Stimulated activated effector memory CD8-positive, alpha-beta T cell treated with anti-CD3 and anti-CD28 coated beads, Interleukin-12 subunit alpha, Interleukin-12 subunit beta, amount 100 ng/mL, for 72 hours (primary cell): ENCODE data around the gene TUBGCP6.
A peak's percentile ranks its signal among the peaks of the same experiment; 100 is the strongest.

Source experiments
- ATAC-seq: fragments of 150-1000 bp; cut with Tn5 transposase; 2 replicates; pipeline ENCODE4 v1.10.0; 2021
- DNase-seq, 2 donors: peaks; one replicate each; pipeline ENCODE4 v3.0.0; 2021 to 2022; ENCODE audit warnings: low spot score in 2 of 2
- H3K27ac Mint-ChIP-seq: one replicate; pipeline ENCODE4 v1.8.0; 2022; ENCODE audit warnings: mild to moderate bottlenecking, mixed read lengths
- H3K36me3 Mint-ChIP-seq: one replicate; pipeline ENCODE4 v1.8.0; 2022; ENCODE audit warnings: mild to moderate bottlenecking, mixed read lengths
- H3K4me1 Mint-ChIP-seq: one replicate; pipeline ENCODE4 v1.8.0; 2022; ENCODE audit warnings: mixed read lengths
- H3K4me3 Mint-ChIP-seq: one replicate; pipeline ENCODE4 v1.8.0; 2022; ENCODE audit warnings: mild to moderate bottlenecking, mixed read lengths
- H3K9me3 Mint-ChIP-seq: one replicate; pipeline ENCODE4 v1.8.0; 2022; ENCODE audit warnings: mixed read lengths

TUBGCP6 gene

DNA sequence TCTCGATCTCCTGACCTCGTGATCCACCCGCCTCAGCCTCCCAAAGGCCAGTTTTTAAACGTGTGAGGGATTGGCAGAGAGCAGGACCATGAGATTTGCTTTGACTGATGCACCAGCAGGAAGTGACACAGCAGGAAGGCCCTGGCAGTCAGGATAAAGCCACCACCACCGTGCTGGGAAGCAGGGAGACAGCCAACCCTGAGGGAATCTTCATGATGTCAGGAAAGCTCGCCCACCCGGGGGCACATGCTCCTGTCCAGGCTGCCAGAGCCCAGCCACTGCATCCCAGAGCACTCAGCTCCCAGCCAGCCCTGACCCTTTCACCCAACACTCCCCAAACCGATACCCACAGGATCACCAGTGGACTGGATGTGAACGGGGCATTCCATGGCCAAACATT, 6.1 kb downstream of the TUBGCP6 start:
- Mint-ChIP-seq H3K4me1 (peaks cover 40% of the 10 kb centered on the region), H3K9me3 (no peaks in the 10 kb centered on the region)
- ATAC-seq, result no peak

DNA sequence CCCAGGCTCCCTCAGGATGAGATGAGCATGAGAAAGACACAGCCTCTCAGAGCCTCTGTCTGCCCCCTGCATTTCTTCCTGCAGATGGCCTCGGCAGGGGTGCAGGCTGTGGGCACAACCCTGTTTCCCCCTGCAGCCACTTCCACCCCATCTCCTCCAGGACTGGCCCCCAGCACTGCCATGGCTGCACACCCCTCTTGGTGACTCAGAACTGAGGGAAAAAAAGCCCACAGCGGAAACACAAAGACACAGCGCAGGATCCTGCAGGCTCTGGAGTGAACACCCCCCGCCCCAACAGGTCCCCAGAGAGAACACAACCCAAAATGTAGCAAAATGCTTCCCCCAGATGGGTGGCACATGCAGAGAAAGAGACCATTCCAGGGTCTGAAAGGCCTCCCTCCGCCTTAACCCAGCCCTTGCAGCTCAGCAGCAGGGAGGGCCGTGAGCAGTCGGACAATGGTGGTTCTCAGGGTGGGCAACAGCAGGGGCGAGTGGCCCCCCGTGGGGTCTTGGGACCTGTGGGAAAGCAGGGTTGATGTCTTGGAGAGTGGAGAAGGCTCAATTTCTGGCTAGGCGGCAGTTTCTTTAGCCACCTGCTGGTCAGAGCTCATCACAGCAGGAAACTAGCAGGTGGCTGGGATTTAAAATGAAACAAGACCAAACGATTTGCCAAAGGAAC, 8.0 kb downstream of the TUBGCP6 start:
- DNase-seq (no peak), ATAC-seq (no peak)
- H3K27ac Mint-ChIP-seq, result peak overlapping the region; percentile 58
- peaks cover 79% of the 10 kb centered on the region for H3K36me3 Mint-ChIP-seq
- no peaks in the 10 kb centered on the region for H3K9me3 Mint-ChIP-seq
- H3K4me3 Mint-ChIP-seq, result no peak overlapping the region
- H3K4me1 Mint-ChIP-seq, result peaks cover 44% of the 10 kb centered on the region

More for the DNA sequence above, 6.1 kb downstream of the TUBGCP6 start:
- DNase-seq, result no peak
- H3K4me3 Mint-ChIP-seq, result no peak overlapping the region
- peaks cover 71% of the 10 kb centered on the region for H3K36me3 Mint-ChIP-seq
- no peak overlapping the region for H3K27ac Mint-ChIP-seq

DNA sequence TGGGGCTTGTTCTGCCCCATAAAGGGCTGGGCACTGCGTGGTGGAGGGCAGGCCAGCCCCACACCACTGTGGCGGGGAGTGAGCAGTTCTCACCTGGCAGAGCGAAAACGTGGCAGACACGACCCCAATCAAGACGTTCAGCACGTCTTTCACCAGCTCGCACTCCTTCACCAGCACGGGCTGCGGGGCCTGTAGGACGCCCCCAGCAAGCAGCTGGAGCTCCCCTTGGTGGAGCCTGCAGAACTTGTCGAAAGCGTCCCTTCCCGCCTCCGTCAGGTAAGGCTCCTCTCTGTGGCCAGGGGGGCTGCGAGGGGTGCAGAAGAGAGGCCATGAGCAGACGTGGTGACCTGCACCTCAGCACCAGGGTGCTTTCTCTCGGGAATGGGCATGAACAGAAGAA, 11.6 kb downstream of the TUBGCP6 start:
- H3K4me3 Mint-ChIP-seq, result no peak overlapping the region
- H3K27ac Mint-ChIP-seq, result no peak overlapping the region
- H3K4me1 Mint-ChIP-seq, result peaks cover 51% of the 10 kb centered on the region
- DNase-seq, result no peak
- no peaks in the 10 kb centered on the region for H3K9me3 Mint-ChIP-seq
- H3K36me3 Mint-ChIP-seq, result peaks cover 85% of the 10 kb centered on the region
- ATAC-seq, result no peak

DNA sequence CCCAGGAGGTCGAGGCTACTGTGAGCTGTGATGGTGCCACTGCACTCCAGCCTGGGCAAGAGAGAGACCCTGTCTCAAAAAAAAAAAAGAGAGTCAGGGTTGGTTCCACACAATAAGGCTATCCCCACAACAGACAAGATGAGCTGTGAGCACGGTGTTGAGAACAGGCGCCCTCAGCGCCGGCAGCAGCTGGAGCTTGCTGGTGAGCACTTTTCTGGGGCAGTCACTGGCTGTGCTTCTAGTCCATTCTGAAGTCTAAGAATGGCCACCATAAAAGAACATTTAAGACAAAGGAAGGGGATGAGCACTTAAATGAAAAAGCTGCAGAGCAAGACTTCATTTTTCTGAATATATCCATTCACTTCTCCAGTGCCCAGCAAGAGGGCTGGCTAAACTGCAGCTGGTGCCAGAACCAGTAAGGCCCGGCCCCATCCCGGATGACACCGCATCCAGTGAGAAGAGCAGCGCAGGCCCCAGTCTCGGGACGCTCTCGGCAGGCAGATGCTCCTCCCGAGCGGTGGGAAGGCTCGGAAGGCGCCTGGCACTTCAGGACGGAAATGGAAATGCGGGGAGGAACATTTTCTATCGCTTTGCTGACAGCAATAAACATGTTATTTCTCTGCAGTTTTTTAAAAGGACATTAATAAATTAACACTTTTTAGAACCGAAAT, 12.2 kb downstream of the TUBGCP6 start:
- Mint-ChIP-seq H3K4me1 (peaks cover 45% of the 10 kb centered on the region), H3K36me3 (peaks cover 80% of the 10 kb centered on the region), H3K9me3 (no peaks in the 10 kb centered on the region), H3K4me3 (no peak overlapping the region), H3K27ac (peak overlapping the region; percentile 33)
- ATAC-seq (no peak), DNase-seq (no peak)

DNA sequence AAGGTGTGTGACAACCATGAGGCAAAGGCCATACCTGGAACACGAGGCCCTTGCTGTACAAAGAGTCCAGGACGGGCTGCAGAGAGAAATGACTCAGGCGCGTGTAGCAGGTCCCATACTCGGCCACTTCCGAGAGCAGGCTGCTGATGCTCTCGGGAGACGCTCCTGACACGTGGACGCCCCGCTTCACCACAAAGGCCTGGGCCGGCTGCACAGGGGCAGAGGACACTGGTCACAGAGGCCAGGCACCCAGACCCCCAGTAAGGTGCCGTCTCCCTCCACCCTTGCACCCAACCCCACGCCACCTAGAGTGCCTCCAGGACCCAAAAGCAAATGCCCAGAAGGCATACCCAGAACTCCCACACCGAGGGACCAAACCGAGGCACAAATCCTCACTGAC, 15.5 kb downstream of the TUBGCP6 start:
- H3K36me3 Mint-ChIP-seq, result peaks cover 68% of the 10 kb centered on the region
- H3K9me3 Mint-ChIP-seq, result no peaks in the 10 kb centered on the region
- peak overlapping the region; percentile 85 for H3K27ac Mint-ChIP-seq
- H3K4me3 Mint-ChIP-seq, result no peak overlapping the region
- H3K4me1 Mint-ChIP-seq, result peaks cover 27% of the 10 kb centered on the region
- ATAC-seq (no peak), DNase-seq (no peak)

DNA sequence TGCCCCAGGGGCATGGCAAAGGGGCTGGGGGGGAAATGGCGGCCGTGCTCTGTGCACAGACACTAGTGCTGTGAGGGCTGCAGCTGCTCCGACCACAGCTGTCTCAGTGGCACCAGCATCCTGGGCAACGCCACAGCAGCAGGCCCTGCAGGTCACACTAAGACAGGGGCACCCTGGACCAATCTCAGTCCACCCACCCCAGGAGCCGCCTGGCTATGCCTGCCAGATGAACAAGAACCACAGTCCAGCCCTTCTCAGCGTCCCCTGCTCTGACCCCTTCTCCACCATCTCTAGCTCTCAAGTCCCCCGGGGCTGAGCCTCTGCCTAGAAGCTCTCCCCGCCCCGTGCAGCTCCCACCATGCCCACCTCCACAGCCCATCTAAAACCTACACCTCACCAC, 16.5 kb downstream of the TUBGCP6 start:
- Mint-ChIP-seq H3K36me3 (peaks cover 69% of the 10 kb centered on the region), H3K4me3 (no peak overlapping the region), H3K4me1 (peaks cover 17% of the 10 kb centered on the region), H3K27ac (peak overlapping the region; percentile 85), H3K9me3 (no peaks in the 10 kb centered on the region)
- ATAC-seq (peak; percentile 8), DNase-seq (no peak)

DNA sequence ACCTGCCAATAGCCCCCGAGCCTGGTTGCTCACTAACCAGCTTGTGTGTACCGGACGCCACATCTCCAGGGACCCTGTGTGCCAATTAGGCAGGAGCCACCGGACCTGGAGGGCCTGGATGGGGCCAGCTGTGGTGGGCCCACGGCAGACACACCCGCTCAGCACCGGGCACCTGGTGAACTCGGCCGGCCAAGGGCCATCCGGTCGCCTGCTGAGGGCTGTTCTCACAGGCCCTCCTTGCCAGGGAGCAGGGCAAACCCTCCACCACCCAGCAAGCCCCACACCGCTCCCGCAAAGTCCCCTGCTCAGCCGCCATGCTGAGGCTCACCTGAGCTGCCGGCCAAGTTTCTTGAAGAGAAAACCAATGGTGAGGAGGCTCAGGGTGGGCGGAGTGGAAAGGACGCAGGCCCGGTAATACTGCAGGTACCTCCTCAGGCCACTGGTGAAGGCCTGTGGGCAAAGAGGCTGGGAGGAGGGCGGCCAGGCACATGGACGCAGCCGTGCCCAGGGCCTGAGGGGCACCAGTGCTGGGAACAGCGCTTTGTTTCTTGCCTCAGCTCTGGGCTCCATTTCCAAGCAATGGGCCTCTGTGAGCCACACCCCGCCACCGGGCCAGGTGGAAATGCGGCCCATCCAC, 17.1 kb downstream of the TUBGCP6 start:
- DNase-seq (no peak), ATAC-seq (no peak)
- Mint-ChIP-seq H3K27ac (no peak overlapping the region), H3K4me3 (no peak overlapping the region), H3K9me3 (no peaks in the 10 kb centered on the region), H3K36me3 (peaks cover 69% of the 10 kb centered on the region), H3K4me1 (peaks cover 16% of the 10 kb centered on the region)

DNA sequence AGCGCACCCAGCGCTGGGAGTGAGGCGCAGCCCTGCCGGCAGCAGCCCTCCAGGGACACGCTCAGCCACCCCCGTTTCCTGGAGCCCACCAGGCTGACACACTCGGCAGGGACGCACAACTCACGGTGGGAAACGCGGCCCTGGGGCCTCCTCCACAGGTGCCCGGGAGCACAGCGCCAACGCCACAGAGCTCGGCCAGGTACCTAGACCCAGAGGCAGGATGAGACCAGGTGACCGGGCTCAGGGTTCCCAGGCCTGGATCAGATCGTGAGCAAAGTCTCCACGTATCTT, 18.0 kb downstream of the TUBGCP6 start:
- Mint-ChIP-seq H3K36me3 (peaks cover 69% of the 10 kb centered on the region), H3K27ac (no peak overlapping the region), H3K4me3 (no peak overlapping the region), H3K9me3 (no peaks in the 10 kb centered on the region), H3K4me1 (peaks cover 16% of the 10 kb centered on the region)
- ATAC-seq, result no peak
- no peak for DNase-seq

DNA sequence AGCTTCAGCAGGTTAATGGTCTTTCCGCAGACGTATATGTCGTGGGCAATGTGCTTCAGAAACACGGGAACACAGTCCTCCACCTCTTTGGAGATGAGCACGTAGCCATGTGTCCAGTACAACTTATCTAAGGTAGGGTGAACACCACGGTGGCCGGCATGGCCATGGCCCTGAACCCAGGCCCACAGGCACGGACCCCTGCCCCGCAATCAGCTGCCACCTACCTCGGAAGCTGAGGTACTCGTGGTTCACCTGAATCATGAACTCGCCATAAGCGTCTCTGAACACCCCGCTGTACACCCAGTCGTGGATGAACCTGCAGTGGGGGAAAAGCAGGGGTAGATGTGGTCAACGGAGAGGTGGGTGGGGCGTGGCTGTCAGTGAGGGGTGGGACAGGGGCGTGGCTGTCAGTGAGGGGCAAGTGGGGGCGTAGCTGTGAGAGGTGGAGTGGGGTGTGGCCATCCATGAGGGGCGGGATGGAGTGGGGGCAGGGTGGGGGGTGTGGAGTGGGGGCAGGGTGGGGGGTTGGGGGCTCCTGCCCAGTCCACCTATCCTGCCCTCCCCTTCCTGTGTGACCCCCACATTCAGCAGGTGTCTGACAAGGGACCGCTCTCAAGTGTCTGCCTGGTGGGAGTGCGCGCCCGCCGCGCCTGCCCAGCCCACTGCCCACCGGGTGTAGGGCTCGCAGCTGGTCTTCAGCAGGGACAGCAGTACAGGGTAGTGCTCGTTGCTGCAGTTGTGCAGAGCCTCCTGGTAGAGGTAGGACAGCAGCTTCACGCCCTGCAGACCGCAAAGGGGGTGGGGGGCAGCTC, 18.6 kb downstream of the TUBGCP6 start:
- Mint-ChIP-seq H3K4me3 (no peak overlapping the region), H3K27ac (no peak overlapping the region), H3K9me3 (no peaks in the 10 kb centered on the region), H3K4me1 (peaks cover 16% of the 10 kb centered on the region), H3K36me3 (peaks cover 66% of the 10 kb centered on the region)
- ATAC-seq (no peak), DNase-seq (no peak)

DNA sequence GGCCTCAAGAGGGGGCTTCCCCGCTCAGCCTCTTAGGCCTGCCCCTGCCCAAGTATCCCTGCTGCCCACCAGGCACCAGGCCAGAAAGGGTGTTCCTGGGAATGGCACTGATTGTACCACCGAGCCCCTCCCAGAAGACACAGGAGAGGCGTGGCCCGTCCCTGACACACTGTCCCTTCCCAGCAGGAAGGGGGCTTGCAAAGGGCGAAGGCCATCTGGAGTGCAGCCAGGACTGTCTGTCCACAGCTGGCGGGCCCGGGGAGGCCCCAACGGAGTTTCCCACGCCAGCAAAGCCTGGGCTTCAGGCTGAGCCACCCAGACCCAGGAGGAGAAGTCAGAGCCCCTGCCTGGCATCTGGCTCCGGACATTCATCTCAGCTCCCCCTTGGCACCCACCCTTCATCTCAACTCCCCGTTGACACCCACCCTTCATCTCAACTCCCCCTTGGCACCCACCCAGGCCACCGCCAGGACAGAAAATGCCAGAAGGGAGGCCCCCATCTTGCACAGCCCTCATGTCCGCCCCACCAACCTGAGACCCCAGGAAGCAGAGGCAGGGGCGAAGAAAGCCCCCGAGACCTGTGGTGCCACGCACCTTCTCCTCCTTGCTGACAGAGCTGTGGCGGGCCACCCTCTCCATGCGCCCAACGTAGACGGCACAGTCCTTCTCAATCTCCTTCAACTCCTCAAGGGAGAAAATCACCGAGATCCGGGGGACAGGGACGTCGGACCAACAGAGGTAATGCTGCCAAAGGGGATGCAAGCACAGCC, 19.4 kb downstream of the TUBGCP6 start:
- no peak for DNase-seq
- H3K4me3 Mint-ChIP-seq, result no peak overlapping the region
- H3K4me1 Mint-ChIP-seq, result peaks cover 16% of the 10 kb centered on the region
- H3K27ac Mint-ChIP-seq, result no peak overlapping the region
- H3K36me3 Mint-ChIP-seq, result peaks cover 64% of the 10 kb centered on the region
- H3K9me3 Mint-ChIP-seq, result no peaks in the 10 kb centered on the region
- no peak for ATAC-seq

DNA sequence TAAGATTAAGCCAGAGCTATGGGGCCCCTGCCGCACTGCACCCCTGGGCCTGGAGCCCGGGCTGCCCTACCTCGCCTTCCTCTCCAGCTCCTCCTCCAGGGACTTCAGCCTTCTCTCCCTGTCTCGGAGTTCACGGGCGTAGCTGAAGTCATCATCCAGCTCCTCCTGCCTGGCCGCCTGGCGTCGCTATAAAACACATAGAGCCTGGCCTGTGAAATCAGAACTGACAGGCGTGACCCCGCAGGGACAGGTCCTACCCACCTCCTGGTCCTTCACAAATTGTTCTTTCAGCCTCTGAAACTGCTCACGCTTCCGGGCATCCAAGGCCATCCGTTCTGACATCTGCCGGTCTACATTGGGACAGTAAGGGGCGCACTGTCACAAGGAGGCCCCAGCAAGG, 20.8 kb downstream of the TUBGCP6 start:
- H3K27ac Mint-ChIP-seq, result peak overlapping the region; percentile 45
- DNase-seq, result no peak
- peaks cover 61% of the 10 kb centered on the region for H3K36me3 Mint-ChIP-seq
- H3K9me3 Mint-ChIP-seq, result no peaks in the 10 kb centered on the region
- no peak for ATAC-seq
- H3K4me3 Mint-ChIP-seq, result no peak overlapping the region
- H3K4me1 Mint-ChIP-seq, result peaks cover 7% of the 10 kb centered on the region

DNA sequence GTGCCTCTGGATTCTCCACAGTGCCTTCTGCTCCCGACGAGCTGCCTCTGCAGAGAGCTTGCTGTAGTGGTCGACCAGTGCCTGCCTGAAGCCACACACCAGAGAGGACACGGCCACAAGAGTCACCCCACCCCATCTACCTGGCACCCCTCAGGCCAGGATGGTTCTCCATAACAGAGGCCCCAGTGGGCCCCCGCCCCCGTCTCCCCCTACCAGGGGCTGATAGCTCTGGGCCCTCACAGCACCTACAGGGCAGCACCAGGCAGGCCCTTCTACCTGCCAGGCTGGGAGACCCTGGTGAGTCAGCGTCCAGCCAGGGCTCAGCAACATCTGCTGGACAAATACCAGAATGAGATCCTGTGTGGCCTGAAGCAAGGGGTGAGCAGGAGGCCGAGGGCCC, 22.3 kb downstream of the TUBGCP6 start:
- no peaks in the 10 kb centered on the region for H3K9me3 Mint-ChIP-seq
- ATAC-seq, result no peak
- no peak overlapping the region for H3K4me3 Mint-ChIP-seq
- no peak for DNase-seq
- H3K27ac Mint-ChIP-seq, result no peak overlapping the region
- peaks cover 67% of the 10 kb centered on the region for H3K36me3 Mint-ChIP-seq
- no peaks in the 10 kb centered on the region for H3K4me1 Mint-ChIP-seq

DNA sequence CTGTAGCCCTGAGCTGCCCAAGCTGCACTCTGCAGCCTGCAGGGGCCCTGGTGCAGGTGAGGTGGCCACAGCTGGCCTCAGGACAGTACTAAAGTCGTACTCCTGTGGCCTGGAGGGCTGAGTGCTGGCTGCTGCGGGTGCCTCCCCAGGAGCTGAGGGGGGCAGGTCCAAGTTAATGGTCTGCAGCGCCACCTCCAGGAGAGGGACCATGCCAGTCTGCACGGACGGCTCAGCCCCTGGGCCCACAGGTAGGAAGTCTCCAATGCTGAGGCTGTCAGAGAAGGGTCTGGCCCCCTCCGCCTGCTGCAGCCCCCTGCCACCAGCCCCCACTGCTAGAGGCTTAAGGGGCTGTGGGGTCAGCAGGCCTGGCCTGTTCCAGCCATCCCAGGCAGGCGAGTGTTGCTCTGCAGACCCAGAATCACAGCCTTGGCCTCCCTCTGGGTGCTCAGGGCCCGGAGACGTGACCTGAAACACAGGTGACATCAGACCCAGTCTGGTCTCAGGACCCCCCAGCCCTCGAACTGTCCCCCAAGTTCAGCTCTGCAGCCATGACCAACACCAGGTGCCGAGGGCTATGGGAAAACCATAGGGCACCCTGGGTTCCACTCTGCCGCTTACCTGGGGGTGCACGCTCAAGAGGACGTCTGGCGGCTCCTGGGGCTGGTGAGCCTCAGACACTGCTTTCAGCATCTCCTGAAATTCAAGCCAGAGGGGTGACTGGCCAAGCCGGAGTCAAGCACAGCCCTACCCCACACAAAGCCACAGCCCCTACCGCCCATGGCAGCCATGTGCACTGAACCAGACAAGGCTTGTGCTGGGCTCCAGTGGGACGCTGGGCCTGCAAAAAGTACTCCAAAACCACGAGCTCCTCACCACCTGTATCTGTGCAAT, 23.2 kb downstream of the TUBGCP6 start:
- no peak overlapping the region for H3K27ac Mint-ChIP-seq
- no peak for ATAC-seq

More for the DNA sequence above, 23.2 kb downstream of the TUBGCP6 start:
- H3K4me3 Mint-ChIP-seq, result no peak overlapping the region
- H3K36me3 Mint-ChIP-seq, result peaks cover 72% of the 10 kb centered on the region
- H3K4me1 Mint-ChIP-seq, result no peaks in the 10 kb centered on the region
- no peak for DNase-seq
- no peaks in the 10 kb centered on the region for H3K9me3 Mint-ChIP-seq
